ENCODE data around the gene CRYBB3. TPM values are rescaled to one million over a fixed set of nuclear protein-coding genes. Genes with fewer than 3 reads are reported as not detected.

Gene CRYBB3
- total and polyA plus RNA-seq, 9 of the 15 experiments (the other 6 are each of a cell fraction or from before 2014, with no cell fraction given): not detected

DNA sequence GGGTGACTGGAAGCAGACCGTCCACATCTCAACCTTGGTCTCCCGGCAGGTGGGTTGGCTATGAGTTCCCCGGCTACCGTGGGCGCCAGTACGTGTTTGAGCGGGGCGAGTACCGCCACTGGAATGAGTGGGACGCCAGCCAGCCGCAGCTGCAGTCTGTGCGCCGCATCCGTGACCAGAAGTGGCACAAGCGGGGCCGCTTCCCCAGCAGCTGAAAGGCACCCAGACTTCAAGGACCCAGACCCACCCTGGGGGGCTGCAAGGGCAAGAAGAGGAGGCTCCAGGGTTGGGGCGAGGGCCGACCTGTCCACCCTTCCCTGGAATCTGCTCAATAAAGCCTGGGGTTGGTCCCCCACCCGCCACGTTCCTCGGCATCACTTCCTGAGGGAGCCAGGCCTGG, 7.3 kb downstream of the CRYBB3 start (continued):
- TF ChIP-seq PURB (CRISPR knock-in tag; IDR thresholded peaks at IDR 0.05; ENCODE audit: low read depth) (no peak), PHTF2 (CRISPR knock-in tag; IDR thresholded peaks at IDR 0.05) (no peak), ELF2 (CRISPR knock-in tag; IDR thresholded peaks at IDR 0.05) (no peak), CBFA2T2 (conservative IDR thresholded peaks at IDR 0.05) (no peak), HES1 (IDR thresholded peaks at IDR 0.05; ENCODE audit: low read depth) (no peak)

DNA sequence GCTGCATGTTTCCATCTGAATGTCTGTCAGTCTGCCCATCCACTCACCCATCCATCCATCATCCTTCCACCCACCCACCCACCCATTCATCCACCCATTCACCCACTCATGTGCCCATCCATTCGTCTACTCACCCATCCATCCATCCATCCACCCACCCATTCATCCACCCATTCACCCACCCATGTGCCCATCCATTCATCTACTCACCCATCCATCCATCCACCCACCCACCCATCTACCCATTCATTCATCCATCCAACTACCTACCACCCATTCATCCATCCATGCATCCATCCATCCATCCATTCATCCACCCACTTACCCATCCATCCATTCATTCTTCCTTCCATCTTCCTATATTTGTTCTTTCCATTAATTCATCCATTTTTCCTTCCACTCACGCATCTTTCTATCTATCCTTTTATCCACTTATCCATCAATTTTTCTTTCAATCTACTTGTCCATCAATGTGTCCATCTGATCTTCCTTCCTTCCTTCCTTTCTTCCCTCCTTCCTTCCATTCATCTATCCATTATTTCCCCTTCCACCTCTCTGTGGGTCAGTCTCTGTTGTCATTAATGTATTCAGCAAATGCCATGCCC, 8.0 kb downstream of the CRYBB3 start:
- no CpG with 5 or more reads among the region's 2 CpGs for WGBS (ENCODE audit: insufficient coverage, low coverage, missing lambda C conversion rate)
- FAIRE-seq: no peak
- TF ChIP-seq RREB1 (CRISPR knock-in tag; IDR thresholded peaks at IDR 0.05) (no peak), POLR2G (IDR thresholded peaks at IDR 0.05; ENCODE audit: low read depth, low read length) (no peak), TEAD1 (CRISPR knock-in tag; IDR thresholded peaks at IDR 0.05) (no peak), ERF (CRISPR knock-in tag; IDR thresholded peaks at IDR 0.05) (no peak), HSF4 (CRISPR knock-in tag; IDR thresholded peaks at IDR 0.05; ENCODE audit: borderline replicate concordance) (no peak)

More for the DNA sequence above, 8.0 kb downstream of the CRYBB3 start:
- Histone ChIP-seq H3K27ac (ENCODE audit: extremely low read depth, low read depth, low read length) (no peak overlapping the region), H3K9me3 (replicated peaks; ENCODE audit: control insufficient read depth, insufficient read depth, low read depth, low read length) (no peaks in the 10 kb centered on the region), H2AFZ (ENCODE audit: low read depth, low read length) (no peak overlapping the region), H4K20me1 (replicated peaks; ENCODE audit: control insufficient read depth, insufficient read depth, low read length) (0 out of 2 replicates have a peak, but pooled peaks cover 3% of the 10 kb centered on the region), H3K36me3 (ENCODE audit: control insufficient read depth, insufficient read depth, low read length) (no peaks in the 10 kb centered on the region), H3K27me3 (ENCODE audit: control insufficient read depth in 2 of 2, insufficient read depth in 2 of 2, low read length in 2 of 2) (peaks cover 4% of the 10 kb centered on the region in 2 experiments; a peak in 2 of 5 replicates), H3K9me1 (ENCODE audit: control insufficient read depth, insufficient read depth, low read length) (no peaks in the 10 kb centered on the region), H3K9ac (ENCODE audit: insufficient read depth in 1 of 2, low read depth in 2 of 2, low read length in 2 of 2) (no peak overlapping the region), H3K4me3 (no peak overlapping the region), H3K79me2 (ENCODE audit: control insufficient read depth, insufficient read depth, low read length) (no peaks in the 10 kb centered on the region), H3K4me2 (ENCODE audit: insufficient read depth, low read length) (no peak overlapping the region), H3K4me1 (replicated peaks in 1 of 2; ENCODE audit: control insufficient read depth in 2 of 2, insufficient read depth in 2 of 2, low read length in 2 of 2) (no peaks in the 10 kb centered on the region; a peak in 1 of 5 replicates)
- no TSS peak for BruUV-seq (replicated peaks)
- intact Hi-C loops (cut with micrococcal nuclease) (no loop called here), in situ Hi-C loops (cut with MboI) (loop anchor here (10.0 to 25.0 kb wide), 2 partner anchors 127 to 1130 kb away; no protein-coding TSS in a partner anchor)
- ChIA-PET CTCF (ENCODE audit: low intra/inter-chr PET ratio) (no interaction called here), POLR2A (no interaction called here)
- DNase-seq (ENCODE audit: extremely low read depth in 1 of 4, low spot score in 3 of 4) (no peak), ATAC-seq (no peak)

All from K562 (cell line).